KOPT-K1 (cell line): ENCODE measurements around the gene RHOF.
A peak's percentile ranks its signal among the peaks of the same experiment; 100 is the strongest.

Experiments
- H3K27ac ChIP-seq: fragments of 200-600 bp; sonication (generic); 2 replicates; pipeline ENCODE4 v1.5.1; 2016; ENCODE audit warnings: antibody characterized with exemption, mild to moderate bottlenecking, low read depth, low read length; ENCODE audit not compliant: poor library complexity, severe bottlenecking
- H3K36me3 ChIP-seq: fragments of 200-600 bp; sonication (generic); 2 replicates; pipeline ENCODE4 v1.5.1; 2017; ENCODE audit warnings: antibody characterized with exemption, mild to moderate bottlenecking, low read length, moderate library complexity; ENCODE audit not compliant: insufficient read depth
- H3K9me3 ChIP-seq: fragments of 200-600 bp; sonication (generic); 2 replicates; pipeline ENCODE4 v1.5.1; 2017; ENCODE audit warnings: antibody characterized with exemption, low read length, mild to moderate bottlenecking; ENCODE audit not compliant: insufficient read depth, poor library complexity, severe bottlenecking

Gene RHOF

DNA sequence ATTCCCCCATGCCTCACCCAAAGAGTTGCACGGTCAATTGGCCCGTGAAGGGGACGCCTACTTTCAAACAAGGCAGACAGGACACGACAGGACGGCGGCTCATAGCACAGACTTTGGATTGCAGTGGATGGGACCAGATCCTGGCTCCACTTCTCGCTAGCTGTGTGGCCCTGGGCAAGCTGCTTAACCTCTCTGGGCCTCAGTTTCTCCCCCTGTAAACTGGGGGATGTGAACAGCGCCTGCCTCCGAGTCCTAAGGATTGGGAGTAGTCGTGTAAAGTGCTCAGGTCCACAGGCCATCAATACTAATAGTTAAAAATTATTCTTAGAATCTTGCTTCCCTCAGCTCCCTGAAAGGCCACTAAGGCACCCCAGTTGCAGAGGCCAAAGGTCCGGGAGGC, 13.1 kb downstream of the RHOF start:
- H3K27ac ChIP-seq: no peak overlapping the region
- H3K9me3 ChIP-seq: no peaks in the 10 kb centered on the region
- H3K36me3 ChIP-seq: peaks cover 56% of the 10 kb centered on the region

- Histone ChIP-seq H3K27ac (no peak overlapping the region), H3K9me3 (no peaks in the 10 kb centered on the region), H3K36me3 (peaks cover 48% of the 10 kb centered on the region)
Observed at GRCh38 chr12:121779422-121779895, 14.0 kb downstream of the RHOF start.

DNA sequence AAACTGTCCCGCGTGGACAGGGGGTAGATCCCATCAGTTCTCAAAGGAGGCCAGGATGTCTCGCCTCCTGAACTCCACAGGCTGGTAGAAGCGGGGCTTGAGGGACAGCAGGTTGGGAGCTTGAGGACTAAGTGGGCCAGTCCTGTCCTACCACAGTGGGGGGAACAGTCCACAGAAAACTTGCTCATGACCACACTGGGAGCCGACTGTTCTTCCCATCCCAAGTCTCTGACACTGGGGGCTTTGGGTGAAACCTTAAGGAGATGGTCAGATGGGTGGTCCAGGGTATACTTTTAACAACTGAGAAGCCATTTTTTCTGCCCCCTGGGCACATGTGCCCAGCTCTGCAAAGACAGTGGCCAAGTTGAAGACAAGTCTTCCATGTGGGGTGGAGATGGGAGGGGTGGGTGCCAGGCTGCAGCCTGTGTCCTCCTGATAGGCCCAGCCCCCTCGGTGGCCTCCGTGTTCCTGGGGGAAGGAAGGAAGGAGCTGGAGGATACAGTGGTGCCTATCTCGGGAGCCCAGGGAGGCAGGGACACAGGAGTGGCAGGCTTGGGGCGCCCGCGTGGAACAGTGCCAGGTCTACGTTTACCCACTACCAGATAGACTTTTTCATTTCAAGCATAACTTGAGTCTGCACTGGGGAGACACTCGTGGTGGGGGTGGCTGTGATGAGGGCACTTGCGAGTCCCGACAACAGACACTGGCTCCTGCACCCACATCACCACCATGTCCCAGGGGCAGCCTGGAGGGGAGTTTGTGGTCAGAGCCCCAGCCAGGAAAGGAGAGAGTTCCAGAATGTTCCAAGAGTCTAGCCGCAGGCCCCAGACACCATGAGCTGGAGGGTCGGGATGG, 14.7 kb downstream of the RHOF start:
- no peak overlapping the region for H3K27ac ChIP-seq
- H3K9me3 ChIP-seq: no peaks in the 10 kb centered on the region
- H3K36me3 ChIP-seq: peaks cover 47% of the 10 kb centered on the region

DNA sequence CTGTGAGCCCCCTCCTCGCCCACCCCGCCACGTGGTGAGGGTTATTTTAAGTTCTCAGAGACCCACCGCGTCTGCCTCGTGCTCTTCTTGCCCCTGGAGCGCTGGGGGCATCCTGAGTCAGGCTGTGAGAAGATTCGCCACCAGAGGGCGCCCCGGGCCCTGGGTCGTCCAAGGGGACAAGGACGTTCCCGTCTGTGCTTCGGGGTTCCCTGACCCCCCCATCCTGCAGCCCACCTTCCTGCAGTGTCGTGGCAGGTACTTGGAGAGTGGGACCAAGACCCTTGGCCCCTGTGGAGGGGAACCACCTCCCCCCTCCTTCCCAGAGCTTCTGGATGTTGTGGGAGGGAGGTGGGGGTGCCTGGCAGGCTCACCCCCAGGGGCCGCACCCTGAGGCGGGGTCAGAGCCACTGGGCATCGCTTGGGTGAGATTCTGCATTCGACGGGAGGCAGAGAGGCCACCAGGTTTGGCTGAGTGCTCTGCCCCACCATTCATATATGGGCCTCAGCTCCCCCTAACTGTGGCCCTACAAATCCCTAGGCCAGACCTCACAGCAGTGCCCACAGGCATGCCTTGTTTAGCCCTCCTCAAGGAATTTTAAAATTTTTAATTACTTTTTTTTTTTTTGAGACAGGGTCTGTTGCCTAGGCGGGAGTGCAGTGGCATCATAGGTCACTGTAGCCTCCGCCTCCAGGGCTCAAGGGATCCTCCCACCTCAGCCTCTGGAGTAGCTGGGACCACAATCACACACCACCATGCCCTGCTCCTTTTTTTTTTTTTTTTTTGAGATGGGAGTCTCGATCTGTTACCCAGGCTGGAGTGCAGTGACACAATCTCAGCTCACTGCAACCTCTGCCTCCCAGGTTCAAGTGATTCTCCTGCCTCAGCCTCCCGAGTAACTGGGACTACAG, 17.0 kb downstream of the RHOF start:
- H3K36me3 ChIP-seq: peaks cover 44% of the 10 kb centered on the region
- H3K27ac ChIP-seq: no peak overlapping the region
- no peaks in the 10 kb centered on the region for H3K9me3 ChIP-seq

- H3K9me3 ChIP-seq: no peaks in the 10 kb centered on the region
- H3K27ac ChIP-seq: no peak overlapping the region
- H3K36me3 ChIP-seq: peaks cover 34% of the 10 kb centered on the region
Observed at GRCh38 chr12:121775501-121775900, 18.0 kb downstream of the RHOF start.

GRCh38 chr12:121774968-121775474, 18.5 kb downstream of the RHOF start:
- H3K36me3 ChIP-seq: peaks cover 30% of the 10 kb centered on the region
- H3K27ac ChIP-seq: no peak overlapping the region
- H3K9me3 ChIP-seq: no peaks in the 10 kb centered on the region

GRCh38 chr12:121773011-121773777, 20.3 kb downstream of the RHOF start:
- Histone ChIP-seq H3K36me3 (peaks cover 11% of the 10 kb centered on the region), H3K9me3 (no peaks in the 10 kb centered on the region), H3K27ac (peak overlapping the region; percentile 30)

- H3K27ac ChIP-seq: no peak overlapping the region
Observed at GRCh38 chr12:121770813-121771625, 22.5 kb downstream of the RHOF start.

GRCh38 chr12:121770388-121770787, 23.1 kb downstream of the RHOF start:
- no peaks in the 10 kb centered on the region for H3K36me3 ChIP-seq
- H3K27ac ChIP-seq: no peak overlapping the region
- no peaks in the 10 kb centered on the region for H3K9me3 ChIP-seq

More at GRCh38 chr12:121770813-121771625, 22.5 kb downstream of the RHOF start:
- Histone ChIP-seq H3K36me3 (no peaks in the 10 kb centered on the region), H3K9me3 (no peaks in the 10 kb centered on the region)

DNA sequence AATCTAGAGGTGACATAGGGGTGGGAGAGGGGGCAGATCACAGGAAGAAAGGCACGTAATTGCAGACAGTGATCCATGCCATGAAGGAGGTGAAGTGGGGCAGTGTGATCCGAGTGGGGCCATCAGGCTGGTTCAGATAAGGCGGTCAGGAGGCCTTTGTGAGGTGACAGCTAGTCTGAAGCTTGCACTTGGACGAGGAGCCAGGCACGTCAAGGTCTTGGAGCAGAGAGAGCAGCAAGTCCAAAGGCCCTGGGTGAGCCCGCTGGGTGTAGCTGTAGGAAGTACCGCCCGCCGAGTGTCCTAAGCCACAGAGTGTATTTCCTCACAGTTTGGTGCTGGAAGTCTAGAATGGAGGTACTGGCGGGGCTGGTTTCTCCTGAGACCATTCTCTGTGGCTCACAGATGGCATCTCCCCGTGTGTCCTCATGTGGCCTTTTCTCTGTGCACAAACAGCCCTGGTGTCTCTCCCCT, 23.6 kb downstream of the RHOF start:
- Histone ChIP-seq H3K9me3 (no peaks in the 10 kb centered on the region), H3K36me3 (0 out of 2 replicates have a peak, but pooled peaks cover under 1% of the 10 kb centered on the region), H3K27ac (no peak overlapping the region)

DNA sequence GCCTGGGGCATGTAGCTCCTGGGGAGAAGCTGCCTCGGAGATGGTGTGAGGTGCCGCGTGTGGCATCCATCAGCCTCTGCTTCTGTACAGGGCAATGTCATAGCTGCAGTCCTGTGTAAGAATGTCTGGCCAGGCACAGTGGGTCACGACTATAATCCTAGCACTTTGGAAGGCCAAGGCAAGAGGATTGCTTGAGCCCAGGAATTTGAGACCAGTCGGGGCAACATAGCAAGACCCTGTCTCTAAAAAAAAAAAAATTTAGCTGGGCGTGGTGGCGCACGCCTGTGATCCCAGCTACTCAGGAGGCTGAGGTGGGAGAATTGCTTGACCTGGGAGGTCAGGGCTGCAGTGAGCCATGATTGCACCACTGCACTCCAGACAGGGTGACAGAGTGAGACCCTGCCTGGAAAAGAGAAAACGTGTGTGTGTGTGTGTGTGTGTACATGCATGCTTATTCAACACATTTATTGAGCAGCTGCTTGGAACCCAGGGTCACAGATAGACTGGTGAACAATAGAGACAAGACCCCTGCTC, 24.1 kb downstream of the RHOF start:
- peaks cover 5% of the 10 kb centered on the region; the same call in 1 of the 2 replicates for H3K36me3 ChIP-seq
- H3K27ac ChIP-seq: no peak overlapping the region

DNA sequence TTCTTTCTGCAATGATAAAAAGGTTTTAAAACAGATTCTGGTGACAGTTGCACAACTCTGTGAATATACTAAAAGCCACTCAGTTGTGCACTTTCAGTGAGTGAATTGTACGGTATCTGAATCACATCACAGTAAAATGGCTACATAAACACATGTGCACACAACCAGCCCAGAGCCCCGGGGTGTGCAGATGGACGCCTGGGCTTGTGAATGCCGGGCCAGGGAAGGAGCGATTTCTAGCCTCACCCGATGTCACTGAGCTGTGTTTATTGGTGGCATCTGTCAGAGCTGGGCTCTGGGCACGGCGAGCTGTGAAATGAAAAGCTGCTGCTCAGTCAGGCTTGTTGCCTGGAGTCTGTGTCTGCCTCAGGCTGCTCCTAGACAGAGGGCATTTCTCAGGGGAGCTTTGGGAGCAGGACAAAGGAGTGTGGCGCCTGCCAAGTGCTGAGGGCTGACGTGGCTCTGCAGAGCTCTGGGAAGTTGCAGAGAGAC, 25.9 kb downstream of the RHOF start:
- Histone ChIP-seq H3K9me3 (no peaks in the 10 kb centered on the region), H3K27ac (no peak overlapping the region), H3K36me3 (peaks cover 5% of the 10 kb centered on the region; the same call in 1 of the 2 replicates)

More for the DNA sequence above, 24.1 kb downstream of the RHOF start:
- no peaks in the 10 kb centered on the region for H3K9me3 ChIP-seq

DNA sequence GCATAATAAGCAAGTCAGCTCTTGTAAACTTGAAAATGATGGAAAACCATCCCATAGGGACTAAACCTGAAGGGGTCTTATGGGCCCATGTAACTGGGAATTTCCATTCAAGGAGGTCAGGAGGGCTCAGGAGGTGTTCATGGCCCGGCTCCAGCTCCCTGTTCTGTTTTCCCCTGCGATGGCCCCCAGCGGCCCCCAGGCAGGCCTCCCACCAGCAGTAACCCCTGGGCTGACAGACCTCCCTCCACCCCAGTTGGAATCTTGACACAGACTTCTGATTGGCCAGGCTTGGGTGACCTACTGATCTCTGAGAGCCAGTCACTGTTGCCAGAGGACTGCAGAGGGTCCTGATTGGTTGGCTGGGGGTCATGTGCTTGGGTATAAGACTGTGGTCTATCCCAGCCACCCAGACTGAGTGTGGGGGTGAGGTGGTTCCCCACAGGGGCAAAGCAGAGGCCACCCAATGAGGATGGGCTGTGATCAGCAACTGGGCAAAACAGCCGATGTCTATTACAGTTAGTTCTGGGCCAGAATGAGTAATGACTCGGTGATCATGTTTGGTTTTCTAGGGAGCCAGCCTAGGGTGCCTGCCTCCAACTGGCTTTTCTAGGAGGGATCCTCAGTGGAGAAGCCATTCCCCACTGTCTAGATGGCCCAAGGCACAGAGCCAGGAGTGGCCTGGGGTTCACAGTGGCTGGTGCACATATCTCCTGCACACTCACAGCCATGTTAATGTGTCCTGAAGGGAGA, 27.0 kb downstream of the RHOF start:
- Histone ChIP-seq H3K36me3 (peaks cover 9% of the 10 kb centered on the region; the same call in 1 of the 2 replicates), H3K9me3 (no peaks in the 10 kb centered on the region), H3K27ac (no peak overlapping the region)
